LNCAP (cell line): ENCODE data around the gene IBA57.

Experiments used
- TF ChIP-seq, protein P1 (sequence below): fragments of 450-650 bp; IDR thresholded peaks from 2 replicates; pipeline ENCODE4 v1.5.1; 2017; ENCODE audit warnings: mild to moderate bottlenecking

Gene IBA57

DNA sequence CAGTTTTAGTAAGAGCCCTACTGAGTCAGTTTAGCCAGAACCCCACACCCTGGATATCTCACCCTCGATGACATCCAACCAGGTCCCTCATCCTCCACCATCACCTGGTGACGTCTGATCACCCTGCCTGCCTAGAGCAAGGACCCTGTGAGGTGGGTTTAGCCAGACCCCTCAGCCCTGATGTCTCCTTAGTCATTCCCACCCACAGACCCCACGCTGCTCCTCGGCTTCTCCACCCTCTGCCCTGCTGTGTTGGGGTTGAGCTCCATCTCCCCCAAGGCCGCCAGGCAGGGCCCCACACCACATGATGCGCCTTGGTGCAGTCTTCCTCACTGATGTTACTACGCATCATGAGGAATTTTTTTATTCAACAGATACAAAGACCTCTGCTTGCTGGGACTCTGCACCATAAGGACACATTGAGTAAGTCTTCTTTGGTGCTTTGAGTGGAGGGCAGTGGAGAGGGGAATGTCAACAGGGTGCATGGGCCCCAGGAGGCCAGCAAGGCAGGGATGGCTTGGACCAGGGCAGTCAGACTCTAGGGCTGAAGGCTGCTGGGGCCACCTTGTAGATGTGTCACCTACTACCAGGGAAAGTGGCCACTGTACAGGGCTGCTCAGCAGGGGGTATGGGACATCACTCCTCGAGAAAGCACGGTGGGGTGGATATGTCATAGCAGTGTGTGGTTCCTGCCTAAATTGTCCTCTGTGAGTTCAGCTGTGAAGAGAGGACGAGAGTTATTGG is 1.7 kb upstream of the IBA57 start:
- TF ChIP-seq, protein P1, sequence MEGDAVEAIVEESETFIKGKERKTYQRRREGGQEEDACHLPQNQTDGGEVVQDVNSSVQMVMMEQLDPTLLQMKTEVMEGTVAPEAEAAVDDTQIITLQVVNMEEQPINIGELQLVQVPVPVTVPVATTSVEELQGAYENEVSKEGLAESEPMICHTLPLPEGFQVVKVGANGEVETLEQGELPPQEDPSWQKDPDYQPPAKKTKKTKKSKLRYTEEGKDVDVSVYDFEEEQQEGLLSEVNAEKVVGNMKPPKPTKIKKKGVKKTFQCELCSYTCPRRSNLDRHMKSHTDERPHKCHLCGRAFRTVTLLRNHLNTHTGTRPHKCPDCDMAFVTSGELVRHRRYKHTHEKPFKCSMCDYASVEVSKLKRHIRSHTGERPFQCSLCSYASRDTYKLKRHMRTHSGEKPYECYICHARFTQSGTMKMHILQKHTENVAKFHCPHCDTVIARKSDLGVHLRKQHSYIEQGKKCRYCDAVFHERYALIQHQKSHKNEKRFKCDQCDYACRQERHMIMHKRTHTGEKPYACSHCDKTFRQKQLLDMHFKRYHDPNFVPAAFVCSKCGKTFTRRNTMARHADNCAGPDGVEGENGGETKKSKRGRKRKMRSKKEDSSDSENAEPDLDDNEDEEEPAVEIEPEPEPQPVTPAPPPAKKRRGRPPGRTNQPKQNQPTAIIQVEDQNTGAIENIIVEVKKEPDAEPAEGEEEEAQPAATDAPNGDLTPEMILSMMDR = no peak

DNA sequence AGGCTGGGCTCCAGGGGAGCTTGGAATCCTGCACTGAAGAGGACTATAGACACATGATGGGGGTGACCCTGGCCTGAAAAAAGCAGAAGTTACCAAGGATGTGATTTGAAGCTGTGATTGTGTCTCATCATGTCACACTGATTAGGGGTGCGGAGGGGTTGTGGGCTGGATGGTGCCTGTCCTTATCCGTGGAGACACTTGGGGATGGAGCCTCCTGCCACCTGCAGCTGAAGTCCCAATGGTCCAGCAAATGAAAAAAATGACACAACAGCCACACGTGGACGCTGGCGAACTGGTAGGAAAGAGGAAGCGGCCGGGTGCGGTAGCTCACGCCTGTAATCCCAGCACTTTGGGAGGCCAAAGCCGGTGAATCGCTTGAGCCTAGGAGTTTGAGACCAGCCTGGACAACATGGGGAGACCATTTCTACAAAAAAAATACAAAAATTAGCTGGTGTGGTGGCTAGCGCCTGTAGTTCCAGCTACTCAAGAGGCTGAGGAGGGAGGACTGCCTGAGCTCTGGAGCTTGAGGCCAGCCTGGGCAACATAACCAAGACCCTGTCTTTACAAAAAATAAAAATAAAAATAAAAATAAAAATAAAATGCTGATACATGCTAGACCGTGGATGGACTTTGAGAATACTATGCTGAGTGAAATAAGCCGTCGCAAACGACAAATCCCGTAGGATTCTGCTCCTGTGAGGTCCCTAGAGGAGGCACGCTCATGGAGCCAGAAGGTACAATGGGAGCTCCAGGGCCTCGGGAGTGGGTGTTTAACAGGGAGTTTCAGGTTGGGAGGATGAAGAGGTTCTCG is 838 bp upstream of the IBA57 start:
- TF ChIP-seq, protein P1 = no peak

DNA sequence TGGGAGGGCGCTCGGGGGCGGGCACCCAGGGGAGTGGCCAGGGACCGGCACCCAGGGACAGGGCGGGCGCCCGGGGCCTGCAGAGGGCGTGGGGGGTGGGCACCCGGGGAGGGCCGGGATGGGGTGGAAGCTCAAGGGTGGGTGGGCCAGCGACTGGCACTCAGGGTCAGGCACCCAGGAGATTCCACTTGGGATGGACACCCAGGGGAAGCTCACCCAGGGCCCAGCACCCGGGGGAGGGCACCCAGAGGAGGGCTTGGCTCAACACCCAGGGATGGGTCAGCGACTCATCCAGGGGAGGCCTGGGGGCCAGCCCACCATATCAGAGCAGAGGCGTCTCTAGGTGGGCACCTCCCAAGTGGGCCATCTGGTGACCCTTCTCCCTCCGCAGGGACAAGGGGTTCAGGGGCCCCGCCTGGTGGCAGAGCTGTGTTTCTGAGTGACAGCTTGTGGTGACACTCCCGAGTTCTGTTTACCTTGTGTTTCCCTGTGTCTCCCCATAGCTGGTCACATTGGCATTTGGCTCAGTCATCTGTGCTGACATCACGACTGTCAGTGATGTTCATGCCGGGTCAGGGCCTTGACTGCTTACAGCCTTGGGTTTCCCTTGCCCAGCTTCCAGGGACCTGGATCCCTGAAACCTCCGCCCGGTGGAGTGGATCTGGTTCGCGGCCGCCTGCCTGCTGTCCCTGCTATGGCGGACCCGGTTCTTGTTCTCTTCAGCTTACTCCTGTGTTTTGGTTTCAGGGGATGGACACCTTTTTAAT is 749 bp downstream of the IBA57 start:
- TF ChIP-seq, protein P1 = peak; percentile 39

DNA sequence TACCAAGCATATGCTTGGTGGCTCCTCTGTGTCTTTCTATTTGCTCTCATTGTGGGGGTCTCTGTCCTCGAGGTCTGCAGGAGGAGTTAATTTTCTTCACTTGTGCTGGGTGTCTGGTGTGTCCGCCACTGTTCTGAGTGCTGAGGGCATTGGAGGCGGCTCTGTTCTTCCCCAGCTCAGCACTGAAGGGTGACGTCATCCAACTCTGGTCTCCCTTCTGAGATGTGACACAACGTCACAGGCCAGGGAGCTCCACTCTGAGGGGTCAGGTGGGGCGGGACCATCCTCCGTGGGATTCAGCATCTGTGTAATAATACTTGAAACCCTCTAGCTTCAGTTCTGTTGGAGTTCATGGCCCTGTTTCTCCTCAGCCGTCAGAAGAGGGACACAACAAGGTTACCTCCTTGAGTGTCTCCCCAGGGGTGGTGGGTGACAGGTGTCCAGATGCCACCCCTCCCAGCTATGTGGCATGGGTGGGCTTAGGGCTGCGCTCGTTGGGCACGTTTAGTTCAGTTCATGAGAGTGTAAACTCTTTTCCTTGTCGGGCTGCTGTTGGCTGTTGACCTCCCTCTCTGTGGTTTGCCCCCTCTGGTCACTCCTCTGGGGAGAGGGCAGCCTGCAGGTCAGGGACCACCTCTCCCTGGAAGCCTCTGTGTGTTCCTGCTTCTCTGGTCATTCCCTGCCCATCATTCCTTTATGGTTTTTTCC is 3.1 kb downstream of the IBA57 start:
- TF ChIP-seq, protein P1 = no peak

DNA sequence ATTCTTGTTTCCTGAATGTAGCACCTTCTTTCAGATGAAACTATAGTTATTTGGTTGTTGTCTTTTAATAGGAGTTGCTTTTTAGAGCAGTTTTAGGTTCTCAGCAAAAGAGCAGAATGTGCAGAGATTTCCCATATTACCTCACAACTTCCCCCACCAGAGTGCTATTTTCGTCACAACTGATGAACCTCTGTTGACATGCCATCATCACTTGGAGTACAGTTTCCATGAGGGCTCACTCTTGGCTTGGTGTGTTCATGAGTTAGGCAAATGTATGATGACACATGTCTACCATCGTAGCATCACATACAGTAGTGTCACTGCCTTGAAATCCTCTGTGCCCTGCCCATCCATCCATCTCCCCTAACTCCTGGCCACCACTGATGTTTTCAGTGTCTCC is 3.7 kb downstream of the IBA57 start:
- TF ChIP-seq, protein P1 = no peak

DNA sequence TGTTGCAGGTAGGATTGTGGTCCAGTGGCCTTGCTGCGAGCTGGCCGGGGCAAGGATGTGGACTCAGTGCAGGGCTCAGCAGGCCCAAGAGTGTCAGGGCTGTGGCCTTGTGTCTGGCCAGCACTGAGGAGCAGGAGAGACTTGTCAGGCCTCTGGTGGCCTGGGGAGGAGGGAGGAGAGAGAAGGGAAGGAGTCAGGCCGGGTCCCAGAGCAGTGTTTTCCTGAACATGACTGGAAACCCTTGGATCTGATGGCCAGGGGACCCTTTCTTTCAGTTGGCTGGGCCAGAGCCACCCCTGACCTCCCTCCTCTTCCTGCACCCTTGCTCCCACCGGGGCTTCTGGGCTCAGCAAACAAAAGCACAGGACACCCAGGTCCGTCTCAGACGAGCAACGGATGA is 5.1 kb downstream of the IBA57 start:
- TF ChIP-seq, protein P1 = no peak
